Right forelimb (tissue), 1 donor: Measurements from ENCODE around the gene PTPN7.
"Not testable (repeated sequence)": the region's sequence is repeated elsewhere in the genome, so short reads cannot be mapped to it uniquely, and the experiment has no call there.

ENCODE experiments used
- DNase-seq: peaks from one replicate; pipeline ENCODE4 v3.0.0-alpha.2; 2018

PTPN7 gene

DNA sequence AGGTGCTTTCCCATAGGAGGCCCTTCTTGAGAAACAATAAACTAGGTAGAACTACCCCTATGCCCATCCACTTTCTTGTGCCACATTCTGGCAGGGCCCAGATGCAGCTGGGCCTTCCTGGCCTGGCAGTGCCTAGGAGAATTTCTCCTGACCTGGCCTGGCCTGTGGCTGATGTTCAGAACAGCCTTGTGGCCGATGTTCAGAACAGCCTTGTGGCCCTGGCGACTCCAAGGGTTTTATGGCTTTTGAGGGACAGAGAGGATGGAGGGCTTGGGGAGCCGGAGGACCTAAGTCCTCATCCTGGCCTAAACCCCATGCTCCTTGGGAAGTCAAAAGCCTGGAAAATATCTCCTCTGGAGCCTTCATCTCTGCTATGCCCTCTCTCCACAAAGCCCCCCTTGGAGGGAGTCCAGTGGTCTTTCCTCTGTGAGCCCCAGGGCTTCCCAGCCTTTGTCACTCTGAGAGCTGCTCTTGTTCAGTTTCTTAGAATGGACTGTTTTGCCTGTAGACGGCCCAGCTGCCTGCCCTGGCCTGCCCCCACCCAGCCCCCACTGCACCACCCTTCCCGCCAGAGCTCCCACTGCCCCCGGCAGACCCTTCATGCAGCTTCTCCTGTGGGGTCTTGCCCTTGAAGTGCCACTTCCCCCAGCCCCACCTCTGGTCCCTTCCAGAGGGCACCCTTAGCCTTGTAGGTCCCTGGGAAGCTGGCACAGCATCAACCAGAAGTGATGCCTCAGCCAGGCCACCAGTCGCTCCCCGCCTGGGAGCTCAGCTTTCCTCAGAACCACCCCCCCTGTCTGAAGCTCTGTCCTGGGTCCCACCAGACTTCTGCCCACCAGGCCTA lies 30.7 kb downstream of the PTPN7 start:
- DNase-seq, result no peak

DNA sequence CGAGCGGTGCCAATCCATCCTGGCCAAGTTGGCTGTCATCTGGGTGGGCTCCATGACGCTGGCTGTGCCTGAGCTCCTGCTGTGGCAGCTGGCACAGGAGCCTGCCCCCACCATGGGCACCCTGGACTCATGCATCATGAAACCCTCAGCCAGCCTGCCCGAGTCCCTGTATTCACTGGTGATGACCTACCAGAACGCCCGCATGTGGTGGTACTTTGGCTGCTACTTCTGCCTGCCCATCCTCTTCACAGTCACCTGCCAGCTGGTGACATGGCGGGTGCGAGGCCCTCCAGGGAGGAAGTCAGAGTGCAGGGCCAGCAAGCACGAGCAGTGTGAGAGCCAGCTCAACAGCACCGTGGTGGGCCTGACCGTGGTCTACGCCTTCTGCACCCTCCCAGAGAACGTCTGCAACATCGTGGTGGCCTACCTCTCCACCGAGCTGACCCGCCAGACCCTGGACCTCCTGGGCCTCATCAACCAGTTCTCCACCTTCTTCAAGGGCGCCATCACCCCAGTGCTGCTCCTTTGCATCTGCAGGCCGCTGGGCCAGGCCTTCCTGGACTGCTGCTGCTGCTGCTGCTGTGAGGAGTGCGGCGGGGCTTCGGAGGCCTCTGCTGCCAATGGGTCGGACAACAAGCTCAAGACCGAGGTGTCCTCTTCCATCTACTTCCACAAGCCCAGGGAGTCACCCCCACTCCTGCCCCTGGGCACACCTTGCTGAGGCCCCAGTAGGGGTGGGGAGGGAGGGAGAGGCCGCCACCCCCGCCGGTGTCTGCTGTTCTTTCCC lies 32.4 kb downstream of the PTPN7 start:
- DNase-seq, result no peak

DNA sequence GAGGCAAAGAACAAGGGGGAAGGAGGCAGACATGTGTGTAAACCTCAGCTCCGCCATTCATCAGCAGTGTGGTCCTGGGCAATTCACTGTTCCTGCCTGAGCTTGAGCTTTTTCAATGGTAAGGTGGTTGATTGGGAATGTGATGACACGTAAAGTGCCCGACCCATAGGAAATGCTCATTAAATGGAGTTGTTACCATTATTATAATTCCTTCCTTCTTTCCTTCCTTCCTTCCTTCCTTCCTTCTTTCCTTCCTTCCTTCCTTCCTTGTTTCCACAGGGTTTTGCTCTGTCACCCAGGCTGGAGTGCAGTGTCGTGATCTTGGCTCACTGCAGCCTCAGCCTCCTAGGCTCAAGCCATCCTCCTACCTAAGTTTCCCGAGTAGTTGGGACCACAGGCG lies 33.3 kb downstream of the PTPN7 start:
- DNase-seq, result no peak

DNA sequence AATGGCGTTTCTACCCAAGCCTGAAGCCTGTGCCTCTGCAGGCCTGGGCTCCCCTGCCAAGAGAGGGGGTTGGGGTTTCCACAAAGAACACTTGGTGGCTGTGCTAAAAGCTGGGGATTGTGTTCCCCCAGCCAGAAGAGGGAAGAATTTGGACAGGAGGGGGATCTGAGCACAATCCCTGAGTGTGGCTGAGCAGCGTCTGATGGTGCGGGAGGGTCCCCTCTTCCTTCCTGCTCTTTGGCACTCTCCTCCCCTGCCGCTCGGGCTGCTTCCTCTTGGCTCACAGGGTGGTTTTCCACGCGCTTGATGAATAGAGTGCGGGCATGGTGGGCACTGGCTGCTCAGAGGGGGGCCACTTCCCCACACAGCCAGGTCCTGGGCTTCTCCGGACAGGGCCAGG lies 34.0 kb downstream of the PTPN7 start:
- DNase-seq, result no peak

DNA sequence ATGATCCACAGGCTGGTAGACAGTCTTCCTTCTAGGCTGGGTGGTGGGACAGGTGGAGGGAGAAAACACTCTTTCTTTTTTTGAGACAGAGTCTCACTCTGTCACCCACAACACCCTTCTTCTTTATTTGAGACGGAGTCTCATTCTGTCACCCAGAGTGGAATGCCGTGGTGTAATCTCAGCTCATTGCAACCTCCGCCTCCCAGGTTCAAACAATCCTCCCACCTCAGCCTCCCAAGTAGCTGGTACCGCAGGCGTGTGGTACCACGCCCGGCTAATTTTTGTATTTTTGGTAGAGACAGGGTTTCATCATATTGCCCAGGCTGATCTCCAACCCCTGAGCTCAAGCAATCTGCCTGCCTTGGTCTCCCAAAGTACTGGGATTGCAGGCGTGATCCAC lies 34.8 kb downstream of the PTPN7 start:
- DNase-seq, result no peak

DNA sequence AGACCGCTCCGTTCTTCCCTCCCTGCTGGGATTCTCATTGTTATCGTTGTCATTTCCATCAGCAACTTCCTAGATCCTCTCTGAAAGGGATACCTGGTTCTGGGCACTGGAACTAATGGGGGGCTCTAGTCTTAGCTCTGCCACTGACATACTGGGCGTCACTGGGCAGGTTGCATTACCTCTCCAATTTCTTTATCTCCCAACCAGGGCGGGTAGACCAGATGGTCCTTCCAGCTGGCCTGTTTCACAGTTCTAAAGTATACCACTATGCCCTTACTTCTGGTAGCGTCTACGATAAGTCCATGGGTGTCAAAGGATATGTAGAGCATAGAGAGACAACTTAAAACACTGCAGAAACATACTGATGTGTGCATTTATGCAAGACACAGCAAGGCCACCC lies 36.3 kb downstream of the PTPN7 start:
- DNase-seq, result no peak

DNA sequence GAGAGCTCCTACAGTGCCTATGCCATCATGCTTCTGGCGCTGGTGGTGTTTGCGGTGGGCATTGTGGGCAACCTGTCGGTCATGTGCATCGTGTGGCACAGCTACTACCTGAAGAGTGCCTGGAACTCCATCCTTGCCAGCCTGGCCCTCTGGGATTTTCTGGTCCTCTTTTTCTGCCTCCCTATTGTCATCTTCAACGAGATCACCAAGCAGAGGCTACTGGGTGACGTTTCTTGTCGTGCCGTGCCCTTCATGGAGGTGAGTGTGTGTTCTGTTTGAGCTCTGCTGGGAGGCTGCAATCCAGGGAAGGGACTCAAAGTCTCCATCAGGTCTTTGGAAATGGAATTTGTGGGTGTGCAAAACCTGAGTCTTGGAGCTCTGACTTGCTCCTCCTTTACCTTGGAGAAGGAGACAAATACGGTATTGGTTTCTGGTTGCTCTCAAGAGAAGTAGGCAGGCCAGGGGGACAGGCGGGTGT lies 37.0 kb downstream of the PTPN7 start:
- DNase-seq, result no peak

DNA sequence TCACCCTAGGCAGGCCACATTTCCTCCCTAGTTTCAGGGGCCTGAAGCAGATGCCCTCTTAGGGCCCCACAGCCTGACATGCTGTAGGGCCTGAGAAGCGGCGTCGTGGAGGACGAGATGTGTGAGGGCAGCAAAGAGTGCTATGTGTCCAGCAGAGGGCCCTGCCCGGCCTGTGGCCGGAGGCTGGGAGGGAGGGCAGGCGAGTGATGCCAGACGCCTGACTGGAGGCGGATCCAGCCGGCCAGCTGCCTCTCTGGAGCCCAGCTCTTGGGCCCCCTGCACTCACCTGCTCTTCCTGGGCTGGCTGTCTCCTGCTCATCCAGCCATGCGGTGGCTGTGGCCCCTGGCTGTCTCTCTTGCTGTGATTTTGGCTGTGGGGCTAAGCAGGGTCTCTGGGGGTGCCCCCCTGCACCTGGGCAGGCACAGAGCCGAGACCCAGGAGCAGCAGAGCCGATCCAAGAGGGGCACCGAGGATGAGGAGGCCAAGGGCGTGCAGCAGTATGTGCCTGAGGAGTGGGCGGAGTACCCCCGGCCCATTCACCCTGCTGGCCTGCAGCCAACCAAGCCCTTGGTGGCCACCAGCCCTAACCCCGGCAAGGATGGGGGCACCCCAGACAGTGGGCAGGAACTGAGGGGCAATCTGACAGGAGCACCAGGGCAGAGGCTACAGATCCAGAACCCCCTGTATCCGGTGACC lies 37.6 kb downstream of the PTPN7 start, which contains the start of gene GPR37L1:
Gene GPR37L1, plus strand, starts transcription at position 279 of the 697 bp plus-strand sequence. Its CDS starts 47 bp downstream, at position 326.
- no peak for DNase-seq

DNA sequence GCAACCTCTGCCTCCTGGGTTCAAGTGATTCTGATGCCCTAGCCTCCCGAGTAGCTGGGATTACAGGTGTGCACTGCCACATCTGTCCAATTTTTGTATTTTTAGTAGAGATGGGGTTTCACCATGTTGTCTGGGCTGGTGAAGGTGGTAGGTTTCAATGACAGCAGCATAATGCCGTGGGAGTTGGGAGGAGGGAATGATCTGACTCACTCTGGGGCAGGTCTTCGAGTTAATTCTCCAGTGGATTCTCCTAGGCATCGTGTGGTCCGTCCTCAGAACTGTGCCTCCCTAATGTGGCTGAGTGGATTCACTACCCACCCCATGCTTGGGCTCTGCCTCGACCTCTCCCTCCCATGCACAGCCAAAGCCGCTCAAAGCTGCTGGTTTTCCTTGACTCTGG lies 39.4 kb downstream of the PTPN7 start:
- DNase-seq, result no peak

DNA sequence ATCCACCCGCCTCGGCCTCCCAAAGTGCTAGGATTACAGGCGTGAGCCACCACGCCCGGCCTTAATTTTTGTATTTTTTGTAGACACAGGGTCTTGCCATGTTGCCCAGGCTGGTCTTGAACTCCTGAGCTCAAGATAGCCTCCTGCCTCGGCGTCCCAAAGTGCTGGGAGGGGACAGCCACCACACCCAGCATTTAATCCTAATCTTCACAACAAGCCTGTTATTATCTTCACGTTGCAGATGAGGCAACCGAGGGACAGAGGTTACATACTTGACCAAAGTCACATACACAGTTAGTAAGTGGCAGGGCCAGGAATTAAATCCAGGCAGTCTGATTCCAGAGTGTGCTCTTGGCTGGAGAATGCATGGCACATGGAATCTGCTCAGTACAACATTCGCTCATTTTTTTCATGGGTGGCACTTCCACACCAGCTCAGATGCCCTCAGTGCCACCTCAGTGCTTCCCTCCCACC lies 42.5 kb downstream of the PTPN7 start:
- no peak for DNase-seq

DNA sequence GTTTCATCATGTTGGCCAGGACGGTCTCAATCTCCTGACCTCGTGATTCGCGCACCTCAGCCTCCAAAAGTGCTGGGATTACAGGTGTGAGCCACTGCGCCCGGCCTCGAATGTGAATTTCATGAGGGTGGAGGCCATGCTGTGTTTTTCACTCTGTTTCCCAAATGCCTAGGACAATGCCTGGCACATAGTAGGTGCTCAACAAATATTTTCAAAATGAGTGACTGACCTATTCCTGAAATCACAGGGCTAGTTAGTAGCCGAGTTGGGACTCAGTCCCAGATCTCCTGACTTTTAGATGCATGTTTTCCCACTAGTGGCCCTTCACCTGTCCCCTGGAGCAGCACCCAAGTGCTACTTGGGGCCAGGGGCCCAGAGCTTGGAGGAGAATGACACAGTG lies 44.1 kb downstream of the PTPN7 start:
- DNase-seq, result no peak

DNA sequence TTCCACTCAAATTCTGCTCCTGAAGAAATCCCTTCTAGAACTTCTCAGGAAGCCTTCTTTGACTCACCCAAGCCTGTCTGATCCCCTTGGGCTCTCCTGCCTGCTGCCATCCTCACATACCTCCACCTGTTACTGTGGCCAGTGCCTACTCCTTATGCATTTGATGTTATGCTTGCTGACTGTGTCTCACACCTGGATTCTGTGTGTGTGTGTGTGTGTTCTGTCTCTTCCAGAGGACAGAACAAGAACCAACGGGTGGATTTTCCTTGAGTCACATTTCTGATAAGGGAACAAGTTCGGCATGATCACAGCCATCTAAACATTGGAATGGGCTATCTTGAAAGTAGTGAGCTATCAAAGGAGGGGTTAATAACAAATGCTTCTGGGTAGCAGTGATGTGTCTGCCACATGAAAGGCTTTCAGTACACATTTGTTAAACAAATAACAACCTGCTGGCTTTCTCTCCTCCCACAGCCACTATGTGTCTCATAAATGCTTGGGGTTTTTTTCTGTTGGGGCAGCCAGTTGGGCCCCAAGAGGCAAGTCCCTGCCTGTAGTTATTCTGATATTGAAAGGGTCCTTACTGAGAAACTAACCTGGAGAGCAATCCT lies 46.6 kb downstream of the PTPN7 start:
- no peak for DNase-seq

DNA sequence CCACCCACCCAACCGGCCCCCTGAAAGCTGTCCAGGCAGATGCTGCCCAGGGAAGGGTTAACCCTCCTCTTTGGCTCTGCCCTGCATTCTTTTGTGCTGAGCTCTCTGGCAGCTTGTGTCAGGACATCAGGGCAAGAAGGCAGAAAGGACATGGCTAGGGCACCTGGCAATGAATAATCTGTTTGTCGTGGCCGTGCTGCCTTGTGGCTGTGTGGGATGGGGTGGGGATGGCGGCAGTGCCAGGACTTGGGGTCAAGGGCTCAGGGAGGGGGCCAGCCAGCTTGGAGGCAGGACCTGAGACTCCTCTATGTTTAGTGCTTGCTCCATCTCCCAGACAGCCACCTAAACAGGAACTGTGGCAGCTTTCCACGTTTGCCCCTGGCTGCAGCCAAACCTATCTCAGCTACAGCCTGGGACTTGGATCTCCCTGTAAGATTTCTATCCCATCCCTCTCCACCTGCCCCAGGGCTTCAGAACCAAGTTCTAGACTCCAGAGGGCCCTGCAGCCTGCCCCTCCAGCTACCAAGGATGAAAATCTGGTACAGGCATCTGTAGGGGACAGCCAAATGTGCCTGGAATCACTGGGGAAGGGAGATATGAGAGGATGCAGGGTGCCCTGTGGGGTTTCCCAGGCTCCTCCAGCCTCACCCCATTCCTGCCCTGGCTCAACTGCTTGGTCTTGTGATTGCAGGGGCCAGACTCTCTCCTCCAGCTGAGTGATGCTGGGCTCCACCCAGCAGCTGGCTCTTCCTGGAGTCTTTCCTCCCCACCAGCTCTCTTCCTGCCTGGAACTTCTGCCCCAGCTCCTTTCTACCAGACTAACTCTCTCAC lies 47.3 kb downstream of the PTPN7 start:
- DNase-seq, result no peak

DNA sequence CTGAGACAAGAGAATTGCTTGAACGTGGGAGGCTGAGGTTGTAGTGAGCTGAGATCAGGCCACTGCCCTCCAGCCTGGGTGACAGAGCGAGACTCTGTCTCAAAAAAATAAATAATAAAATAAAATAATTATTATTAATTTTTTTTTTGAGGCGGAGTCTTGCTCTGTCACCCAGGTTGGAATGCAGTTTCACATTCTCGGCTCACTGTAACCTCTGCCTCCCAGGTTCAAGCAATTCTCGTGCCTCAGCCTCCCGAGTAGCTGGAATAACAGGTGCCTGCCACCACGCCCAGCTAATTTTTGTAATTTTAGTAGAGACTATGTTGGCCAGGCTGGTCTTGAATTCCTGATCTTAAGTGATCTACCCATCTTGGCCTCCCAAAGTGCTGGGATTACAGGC lies 48.8 kb downstream of the PTPN7 start:
- DNase-seq, result not testable (repeated sequence)

DNA sequence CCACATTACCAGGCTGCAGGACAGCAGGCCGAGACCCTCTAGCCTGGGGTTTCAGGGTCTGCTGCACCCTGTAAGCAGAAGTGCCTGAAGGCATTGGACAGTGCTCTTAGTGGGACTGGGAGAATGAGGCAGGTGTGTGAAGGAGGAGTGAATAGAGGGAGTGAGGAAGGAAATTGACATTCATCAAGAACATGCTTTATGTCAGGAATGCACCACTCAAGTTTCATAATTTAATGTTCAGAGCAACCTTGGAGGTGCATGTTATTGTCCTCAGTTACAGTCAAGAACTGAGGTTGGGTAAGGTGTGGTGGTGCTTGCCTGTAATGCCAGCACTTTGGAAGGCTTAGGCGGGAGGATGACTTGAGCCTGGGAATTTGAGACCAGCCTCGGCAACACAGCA lies 49.4 kb downstream of the PTPN7 start:
- no peak for DNase-seq

DNA sequence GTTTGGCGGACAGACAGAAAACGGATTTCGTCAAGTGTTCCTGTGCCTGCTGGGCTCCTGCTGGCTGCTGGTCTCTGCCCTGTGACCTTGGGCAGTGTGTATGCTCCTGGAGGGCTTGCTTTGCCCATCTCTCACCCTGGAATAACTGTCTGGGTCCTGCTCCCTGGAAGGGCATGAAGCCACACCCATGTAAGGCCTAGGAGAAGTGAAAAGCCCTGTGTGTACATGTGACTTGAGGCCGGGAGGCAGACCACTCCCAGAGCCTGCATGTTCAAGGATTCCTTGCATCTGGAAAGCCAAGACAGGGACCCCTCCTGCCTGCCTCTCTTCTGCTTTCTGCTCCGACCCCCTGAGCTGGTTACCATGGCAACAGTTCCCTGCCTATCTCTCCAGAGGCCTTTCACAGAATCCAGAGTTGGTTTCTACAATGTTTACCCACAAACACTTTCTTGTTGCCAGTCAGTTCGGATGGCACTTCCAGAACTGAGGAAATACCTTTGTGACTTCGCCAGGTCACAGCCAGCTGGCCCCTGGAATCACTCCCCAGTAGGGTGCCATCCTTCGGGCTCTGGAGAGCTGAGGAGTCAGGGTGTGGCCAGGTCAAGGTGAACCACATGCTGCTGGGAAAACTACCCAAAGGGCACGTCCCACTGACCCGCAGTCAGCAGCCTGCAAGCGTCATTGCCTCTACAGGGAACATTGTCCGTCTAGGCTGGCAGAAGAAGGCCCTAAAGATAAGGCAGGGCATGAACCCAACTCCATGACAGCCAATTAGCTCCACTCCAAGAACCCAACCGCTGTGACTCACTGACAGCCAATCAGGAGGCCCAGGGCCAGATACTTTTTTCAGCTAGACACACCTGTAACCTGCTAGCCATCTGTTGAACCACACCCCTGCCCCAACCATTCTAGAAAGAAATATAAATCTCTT lies 52.3 kb downstream of the PTPN7 start:
- no peak for DNase-seq

DNA sequence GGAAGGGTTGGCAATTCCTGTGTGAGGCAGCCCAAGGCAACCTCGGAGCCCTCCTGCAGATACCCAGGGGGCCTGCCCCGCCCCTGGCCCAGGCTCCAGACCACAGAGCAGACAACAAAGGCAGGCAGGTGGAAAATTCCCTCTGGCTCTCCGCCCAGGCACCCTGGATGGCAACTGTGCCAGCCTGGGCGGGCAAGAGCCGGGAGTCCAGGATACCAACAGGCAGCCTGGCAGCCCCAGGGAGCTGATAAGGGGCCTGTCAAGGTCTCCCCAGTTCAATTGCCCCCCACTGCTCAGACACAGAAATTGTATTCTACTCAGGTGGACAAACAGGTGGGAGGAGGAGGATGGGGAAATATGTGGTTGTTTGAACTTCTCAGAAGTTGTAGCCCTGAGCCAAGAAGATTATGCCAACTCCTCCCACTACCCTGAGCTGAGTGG lies 53.1 kb downstream of the PTPN7 start:
- no peak for DNase-seq

DNA sequence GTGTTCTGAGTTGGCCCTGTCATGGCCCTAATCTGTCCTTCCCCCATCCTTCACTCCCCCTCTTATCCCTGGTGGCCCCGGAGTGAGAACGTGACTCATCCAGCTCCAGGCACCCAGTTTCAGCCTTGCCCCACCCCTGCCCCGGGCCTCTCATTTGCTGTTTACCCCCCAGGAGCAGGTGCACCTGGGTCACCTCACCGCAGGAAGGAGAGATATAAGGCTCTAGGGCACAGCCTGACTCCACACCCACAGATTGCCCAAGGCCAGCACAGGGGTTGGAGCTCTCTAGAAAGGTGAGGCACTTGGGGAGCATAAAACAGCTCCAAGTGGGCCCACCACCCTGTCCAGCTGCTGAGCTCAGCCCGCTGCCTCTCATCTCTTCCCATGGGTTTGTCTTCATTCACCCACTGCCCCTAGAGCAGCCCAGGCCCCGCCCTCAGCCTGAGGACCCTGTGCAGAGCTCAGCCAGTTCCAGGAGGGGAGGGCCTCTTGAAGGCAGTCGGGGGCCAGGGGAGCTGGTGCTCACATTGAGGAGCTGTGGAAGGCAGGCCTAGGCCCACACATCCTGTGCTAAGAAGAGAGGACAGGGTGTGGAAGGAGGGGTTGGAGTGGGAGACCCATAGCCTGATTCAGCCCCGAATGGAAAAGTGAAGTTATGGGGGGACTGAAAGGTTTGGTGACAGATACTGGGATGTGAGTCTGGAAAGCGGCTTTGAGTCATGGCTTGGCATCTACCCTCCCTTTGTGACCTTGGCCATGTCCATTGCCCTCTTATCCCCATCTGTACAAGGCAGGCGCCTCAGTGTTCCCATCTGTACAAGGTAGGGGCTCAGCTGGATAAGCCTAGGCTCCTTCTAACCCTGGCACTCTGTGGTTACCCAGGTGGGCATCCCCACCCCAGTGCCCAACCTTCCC lies 53.8 kb downstream of the PTPN7 start:
- DNase-seq, result no peak

DNA sequence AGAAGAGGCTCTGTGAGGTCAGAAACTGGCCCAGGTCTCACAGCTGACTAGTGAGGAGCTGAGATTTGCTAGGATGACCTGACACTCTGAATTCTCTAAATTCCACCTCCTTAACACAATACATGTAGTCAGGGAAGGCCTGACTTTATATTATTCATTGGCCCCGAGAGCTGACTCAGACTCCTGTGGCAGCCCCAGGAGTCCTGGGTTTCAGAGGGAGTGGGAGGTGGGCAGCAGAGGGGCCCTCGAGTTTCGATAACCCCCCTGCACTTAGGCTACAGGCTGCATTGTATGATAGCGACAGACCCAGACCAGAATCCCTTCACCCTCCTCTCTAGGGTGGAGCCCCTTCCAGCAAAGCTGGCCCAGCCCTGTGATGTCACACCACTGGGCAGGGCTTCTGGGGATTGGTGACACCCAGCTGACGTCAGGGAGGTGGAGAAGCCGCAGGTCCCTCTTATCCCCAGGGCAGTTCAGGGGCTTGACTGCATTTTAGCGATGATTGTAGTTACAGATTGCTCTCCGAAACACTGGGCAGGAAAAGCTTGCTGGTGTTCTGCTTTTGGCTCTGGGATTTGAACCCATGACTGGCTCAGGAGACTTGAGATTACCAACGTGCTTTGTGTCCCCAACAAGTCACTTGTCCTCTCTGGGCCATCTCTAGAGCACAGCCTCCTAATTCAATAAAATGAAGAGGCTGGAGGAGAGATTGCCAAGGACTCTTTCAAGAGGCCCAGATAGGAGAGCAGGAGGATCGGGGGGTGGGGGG lies 54.6 kb downstream of the PTPN7 start:
- no peak for DNase-seq
